CD4-positive, alpha-beta T cell treated with Interleukin-6 at 100 ng/mL for 8 hours (primary cell): ENCODE measurements around the gene OGG1.

Source experiments
- DNase-seq: peaks from one replicate; pipeline ENCODE4 v3.0.0-alpha.2; 2020; ENCODE audit warnings: mixed read lengths, low spot score

OGG1 gene

DNA sequence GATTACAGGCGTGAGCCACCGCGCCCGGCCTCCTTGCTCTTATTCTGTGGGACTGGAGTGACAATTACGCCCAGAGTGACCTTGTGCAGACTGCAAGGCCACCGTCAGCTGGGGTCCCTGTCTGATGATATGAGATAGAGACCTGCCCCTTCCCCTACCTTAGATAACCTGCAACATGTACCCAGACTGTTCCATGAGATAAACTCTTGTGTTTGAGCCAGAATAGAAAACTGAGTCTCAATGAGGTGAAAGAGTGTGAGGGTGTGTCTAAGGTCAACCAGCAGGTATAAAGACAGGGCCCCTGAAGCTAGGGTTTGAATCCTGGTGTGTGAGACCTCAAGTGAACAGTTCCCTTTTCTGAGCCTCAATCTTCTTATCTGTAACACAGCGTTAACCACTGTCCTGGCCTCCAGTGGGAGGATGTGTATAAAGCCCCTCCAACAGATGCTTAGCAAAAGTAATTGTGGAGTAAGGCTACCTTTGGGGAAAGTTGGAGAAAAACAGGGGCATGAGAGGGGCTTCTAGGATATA, 36.5 kb downstream of the OGG1 start:
- no peak for DNase-seq

GRCh38 chr3:9786825-9787669, 37.3 kb downstream of the OGG1 start:
- no peak for DNase-seq

GRCh38 chr3:9787714-9788113, 38.0 kb downstream of the OGG1 start:
- DNase-seq, result no peak

GRCh38 chr3:9791127-9791526, 41.4 kb downstream of the OGG1 start:
- DNase-seq, result no peak

- no peak for DNase-seq
Observed at GRCh38 chr3:9791790-9792404, 42.1 kb downstream of the OGG1 start.

- peak; percentile 88 for DNase-seq
Observed at GRCh38 chr3:9792405-9793160, 42.8 kb downstream of the OGG1 start, which contains the start of the genes ARPC4 and TADA3. Gene ARPC4 (plus strand): TSS chr3:9793082. CDS start chr3:9793122, 40 bp downstream. Gene TADA3 (minus strand): TSS chr3:9792473. CDS start chr3:9791466, 1,007 bp downstream.

- no peak for DNase-seq
Observed at GRCh38 chr3:9793161-9793781, 43.5 kb downstream of the OGG1 start.

GRCh38 chr3:9794400-9794799, 44.6 kb downstream of the OGG1 start:
- no peak for DNase-seq

DNA sequence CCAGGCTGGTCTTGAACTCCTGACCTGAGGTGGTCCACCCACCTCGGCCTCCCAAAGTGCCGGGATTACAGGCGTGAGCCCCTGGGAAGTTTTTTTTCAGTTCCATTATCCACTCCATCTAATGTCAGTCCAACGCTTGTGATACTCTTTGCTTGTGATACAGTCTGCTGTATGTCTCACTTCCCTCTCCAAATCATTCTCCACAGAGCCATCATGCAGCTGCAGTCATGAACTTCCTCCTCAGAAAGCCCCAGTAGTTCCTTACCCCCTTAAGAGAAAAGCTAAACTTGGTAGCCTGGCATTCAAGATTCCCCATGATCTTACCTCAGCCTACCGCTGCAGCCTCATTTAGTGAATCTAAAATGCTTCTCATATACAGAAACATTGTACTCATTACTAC, 45.5 kb downstream of the OGG1 start:
- no peak for DNase-seq

DNA sequence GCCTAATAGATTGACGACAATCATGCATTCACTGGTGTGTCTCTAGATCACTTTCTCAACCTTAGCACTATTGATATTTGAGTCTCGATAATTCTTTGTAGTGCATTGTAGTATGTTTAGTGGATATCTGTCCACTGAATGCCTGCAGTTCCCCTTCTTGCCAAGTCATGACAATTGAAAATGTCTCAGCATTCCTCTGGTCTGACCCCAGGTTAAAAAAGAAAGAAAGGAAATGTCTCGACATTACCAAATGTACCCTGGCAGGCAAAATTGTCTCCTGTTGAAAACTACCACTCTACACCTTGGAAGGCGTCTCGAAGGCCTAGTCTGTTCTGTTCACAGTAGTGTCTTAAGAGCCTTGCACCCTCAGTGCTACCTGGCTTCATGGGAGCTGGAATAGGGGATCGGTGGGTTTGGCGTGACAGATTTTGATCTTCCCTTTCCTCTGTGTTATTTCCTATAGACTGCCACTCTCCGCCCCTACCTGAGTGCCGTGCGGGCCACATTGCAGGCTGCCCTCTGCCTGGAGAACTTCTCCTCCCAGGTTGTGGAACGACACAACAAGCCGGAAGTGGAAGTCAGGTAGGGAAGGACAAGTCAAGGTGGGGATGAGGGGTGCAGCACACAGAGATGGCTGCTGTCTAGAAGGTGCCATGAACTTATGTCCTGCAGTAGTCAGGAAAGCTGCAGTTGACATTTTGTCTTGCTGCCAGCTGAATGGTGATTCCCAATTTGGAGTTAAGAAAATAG, 47.6 kb downstream of the OGG1 start:
- no peak for DNase-seq

- DNase-seq, result no peak
Observed at GRCh38 chr3:9800529-9800928, 50.8 kb downstream of the OGG1 start.

GRCh38 chr3:9803494-9803893, 53.7 kb downstream of the OGG1 start:
- no peak for DNase-seq

GRCh38 chr3:9804996-9805395, 55.2 kb downstream of the OGG1 start:
- no peak for DNase-seq

DNA sequence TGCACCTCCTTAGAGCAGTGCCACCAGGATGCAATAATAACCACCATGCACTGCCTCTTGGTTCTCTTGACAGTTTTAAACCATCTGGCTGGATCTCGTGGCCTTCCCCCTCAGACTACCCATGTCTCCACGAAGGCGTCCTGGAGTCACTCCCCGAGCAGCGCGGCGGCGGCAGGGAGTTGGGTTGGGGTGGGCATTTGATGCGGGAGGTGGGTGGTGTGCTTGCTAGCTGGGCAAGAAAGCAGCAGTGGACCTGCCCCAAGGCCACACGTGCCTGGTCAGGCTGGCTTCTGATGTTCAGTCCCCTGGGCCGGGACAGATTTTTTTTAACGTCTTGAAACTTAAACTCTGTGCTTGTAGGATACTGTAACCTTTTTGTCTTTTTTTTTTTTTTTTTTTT, 56.4 kb downstream of the OGG1 start:
- no peak for DNase-seq
